LNCAP (cell line): ENCODE measurements around the gene CCDC127.

ENCODE experiments used
- TF ChIP-seq, protein P1 (sequence below): fragments of 450-650 bp; IDR thresholded peaks from 2 replicates; pipeline ENCODE4 v1.5.1; 2017; ENCODE audit warnings: mild to moderate bottlenecking

CCDC127 gene

DNA sequence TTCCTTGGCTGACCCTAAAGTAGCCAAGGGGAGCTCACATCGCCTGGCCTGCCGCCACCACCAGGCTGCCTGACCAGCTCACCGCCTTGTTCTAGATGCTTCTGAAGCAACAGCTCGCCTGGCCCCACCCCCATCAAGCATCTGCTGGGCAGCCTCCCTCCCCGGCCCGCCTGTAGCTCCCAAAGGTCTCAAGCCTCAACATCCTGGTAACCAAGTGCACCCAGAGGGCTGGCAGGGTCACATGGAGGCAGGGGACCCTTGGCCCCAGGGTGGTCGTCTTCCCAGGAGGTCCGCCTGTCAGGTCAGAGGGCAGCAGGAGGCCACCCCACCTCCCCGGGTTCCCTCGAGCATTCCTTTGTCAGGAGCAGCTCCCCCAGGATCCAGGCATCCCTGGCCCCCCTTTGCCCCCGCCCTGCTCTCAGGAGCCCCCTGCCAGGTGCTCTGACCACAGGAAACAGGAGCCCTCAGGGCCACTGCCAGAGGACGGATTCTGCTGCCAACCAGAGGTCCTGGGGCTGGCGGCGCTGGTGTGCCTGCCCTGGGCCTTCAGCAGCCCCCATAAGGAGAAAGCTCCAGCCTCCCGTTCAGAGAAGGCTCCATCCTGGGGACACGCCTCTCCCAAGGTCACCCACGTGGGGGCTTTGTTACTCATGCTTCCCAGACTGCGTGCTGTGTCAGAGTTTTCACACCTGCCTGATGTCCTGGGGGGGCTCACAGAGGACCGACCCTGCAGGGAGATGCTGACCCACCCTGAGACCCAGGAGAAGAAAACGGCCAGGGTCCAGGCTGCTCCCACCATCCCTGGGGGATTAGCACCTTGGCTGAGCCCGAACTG, 30.1 kb downstream of the CCDC127 start:
- TF ChIP-seq, protein P1, sequence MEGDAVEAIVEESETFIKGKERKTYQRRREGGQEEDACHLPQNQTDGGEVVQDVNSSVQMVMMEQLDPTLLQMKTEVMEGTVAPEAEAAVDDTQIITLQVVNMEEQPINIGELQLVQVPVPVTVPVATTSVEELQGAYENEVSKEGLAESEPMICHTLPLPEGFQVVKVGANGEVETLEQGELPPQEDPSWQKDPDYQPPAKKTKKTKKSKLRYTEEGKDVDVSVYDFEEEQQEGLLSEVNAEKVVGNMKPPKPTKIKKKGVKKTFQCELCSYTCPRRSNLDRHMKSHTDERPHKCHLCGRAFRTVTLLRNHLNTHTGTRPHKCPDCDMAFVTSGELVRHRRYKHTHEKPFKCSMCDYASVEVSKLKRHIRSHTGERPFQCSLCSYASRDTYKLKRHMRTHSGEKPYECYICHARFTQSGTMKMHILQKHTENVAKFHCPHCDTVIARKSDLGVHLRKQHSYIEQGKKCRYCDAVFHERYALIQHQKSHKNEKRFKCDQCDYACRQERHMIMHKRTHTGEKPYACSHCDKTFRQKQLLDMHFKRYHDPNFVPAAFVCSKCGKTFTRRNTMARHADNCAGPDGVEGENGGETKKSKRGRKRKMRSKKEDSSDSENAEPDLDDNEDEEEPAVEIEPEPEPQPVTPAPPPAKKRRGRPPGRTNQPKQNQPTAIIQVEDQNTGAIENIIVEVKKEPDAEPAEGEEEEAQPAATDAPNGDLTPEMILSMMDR, result no peak

DNA sequence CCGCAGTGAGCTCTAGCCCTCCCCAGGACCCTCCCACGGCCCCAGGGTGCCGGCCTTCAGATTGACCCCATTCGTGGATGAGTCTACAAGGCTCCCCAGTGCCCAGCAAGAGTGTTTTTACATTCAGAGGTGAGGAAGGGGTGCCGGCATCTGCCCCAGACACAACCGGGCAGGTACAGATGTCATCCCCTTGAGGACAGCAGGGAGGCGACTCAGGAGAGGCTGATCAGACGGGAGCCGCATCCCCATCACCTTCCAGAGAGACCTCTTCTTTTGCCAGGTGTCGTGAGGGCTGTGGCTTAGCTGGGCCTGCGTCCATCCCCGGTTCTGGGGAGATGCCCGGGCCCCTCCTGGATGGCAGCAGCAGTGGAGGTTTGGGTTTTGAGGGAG, 30.9 kb downstream of the CCDC127 start:
- TF ChIP-seq, protein P1, result no peak

DNA sequence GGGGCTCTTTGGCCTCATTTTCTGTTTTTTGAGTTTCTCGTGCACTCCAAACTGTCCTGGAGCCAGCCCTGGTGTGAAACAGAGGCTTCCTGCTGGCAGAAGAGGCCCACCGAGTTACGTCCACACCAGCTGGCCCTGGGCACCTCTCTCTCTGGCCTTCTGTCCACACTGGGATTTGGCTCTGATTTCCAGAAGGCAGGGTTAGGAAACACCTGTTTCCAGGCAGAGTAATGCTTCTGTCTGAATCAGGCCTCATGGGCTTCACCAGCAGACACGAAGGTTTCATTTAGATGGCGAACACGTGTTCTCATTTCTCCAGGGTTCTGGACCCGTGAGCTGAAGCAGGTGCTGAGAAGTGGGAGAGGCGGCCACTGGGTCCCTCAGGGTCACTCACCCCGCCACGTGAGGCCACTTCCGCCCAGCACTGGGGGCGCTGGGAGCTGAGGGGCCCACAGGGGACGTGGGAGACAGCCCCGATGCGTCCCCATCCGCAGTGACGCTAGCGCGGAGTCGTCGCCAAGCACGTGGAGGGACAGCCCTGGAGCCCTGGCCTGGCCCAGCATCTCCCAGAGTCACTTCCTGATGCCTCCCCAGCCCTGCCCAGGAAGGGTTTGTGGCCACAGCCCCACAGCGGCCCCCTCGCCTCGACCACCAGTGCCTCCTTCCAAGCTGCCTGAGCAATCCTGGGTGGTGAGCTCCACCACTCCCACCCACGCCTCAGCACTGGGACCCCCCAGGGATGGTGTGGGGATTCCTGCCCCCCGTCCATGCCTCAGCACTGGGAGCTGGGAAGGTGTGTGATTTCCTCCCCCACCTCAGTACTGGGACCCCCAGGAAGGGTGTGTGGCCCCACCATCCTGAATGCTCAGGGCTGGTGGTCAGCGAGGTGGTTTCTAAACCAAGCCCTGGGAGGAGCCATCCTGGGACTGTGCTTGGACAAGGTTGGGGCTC, 31.6 kb downstream of the CCDC127 start:
- TF ChIP-seq, protein P1, result no peak

DNA sequence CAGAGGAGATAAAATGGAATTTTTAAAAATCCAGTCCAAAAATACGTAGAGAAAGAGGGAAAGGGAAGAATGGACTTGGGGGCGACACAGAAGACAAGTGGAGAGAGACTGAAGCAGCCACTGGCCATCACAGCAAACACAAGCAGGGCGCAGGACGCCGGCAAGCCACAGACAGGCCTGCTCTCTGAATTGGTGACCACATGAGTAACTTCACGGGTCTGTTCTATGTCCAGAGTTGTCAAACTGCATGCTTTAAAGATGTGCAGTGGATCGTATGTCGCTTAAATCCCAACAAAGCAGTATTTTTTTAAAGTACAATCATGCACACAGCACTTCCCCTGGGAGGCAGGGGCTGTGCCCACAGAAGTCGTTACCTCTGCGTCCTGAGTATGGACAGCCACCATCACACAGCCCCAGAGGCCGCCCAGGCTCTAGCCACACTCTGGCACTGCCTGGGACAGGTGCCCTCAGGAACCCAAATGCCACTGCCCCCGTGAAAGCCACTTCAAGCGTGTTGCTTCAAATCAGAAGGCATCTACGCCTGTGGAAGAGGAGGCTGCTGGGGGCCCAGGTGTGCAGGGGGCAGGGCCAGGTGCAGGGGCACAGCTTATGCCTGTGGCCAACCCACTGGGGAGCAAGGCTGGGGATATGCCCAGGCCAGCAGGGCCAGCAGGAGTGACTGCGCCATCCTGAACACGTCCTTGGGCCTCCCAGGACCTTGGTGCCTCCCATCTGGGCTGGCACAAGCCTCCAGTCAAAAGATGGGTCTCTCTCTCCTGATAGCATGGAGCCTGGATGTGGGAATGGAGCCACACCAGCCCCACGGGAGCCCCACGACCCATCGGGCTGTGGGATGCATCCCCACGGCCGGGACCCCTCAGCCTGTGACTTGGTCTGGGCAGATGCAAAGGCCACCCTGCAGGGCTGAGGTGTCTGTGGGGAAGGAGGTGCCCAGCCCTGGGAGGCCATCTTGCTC, 32.6 kb downstream of the CCDC127 start:
- TF ChIP-seq, protein P1, result no peak

DNA sequence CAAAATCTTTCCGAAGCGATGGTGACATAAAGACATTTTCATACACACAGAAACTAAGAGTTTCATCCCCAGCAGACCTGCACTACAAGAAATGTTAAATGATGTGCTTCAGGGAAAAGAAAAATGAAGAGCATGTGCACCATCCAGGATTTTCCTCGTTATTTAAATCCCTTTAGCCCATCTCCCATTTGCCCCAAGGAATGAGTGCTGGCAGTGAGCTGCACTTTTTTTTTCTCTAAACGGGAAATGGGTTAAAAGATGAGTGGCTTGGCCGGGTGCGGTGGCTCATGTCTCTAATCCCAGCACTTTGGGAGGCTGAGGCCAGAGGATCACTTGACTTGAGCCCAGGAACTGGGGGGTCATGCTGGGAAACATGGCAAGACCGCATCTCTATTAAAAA, 33.5 kb downstream of the CCDC127 start:
- TF ChIP-seq, protein P1, result no peak

DNA sequence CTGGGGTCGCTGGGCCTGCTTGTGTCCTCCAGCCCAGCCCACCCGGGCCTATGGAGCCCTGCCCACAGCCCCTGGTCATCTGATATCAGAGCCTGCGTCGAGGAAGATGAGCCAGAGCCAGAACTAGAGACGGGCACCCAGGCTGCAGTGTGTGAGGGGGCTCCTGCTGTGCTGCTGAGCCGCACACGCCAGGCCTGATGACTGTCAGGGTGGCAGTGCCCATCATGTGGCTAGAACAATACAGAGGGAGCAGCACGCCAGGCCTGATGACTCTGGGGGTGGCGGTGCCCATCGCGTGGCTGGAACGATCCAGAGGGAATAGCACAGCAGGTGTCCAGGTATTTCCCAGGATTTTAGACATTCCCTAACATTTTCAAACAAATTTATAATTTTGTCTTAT, 35.8 kb downstream of the CCDC127 start:
- TF ChIP-seq, protein P1, result no peak

DNA sequence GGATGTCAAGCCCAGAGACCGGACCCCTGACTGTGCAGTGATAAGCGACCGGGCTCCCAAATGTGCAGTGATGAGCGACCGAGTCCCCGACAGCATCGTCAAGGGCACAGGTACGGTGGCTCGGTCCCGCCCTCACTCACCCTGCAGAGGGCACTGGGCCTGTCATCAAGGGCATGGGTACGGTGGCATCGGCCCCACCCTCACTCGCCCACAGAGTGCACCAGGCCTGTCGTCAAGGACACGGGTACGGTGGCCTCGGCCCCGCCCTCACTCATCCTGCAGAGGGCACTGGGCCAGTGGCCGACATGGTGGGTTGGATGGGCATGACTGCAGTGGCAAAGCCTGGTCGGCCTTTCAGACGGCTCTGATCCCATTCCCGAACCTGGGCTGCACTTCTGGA, 36.4 kb downstream of the CCDC127 start:
- TF ChIP-seq, protein P1, result no peak
